ENCODE data around the gene ADPGK. TPM values are rescaled to one million over a fixed set of nuclear protein-coding genes. Genes with fewer than 3 reads are reported as not detected.

ADPGK gene
- polyA plus RNA-seq, 3 donors: 47.9 to 54.7 (median 51.0) TPM

- DNase-seq (ENCODE audit: low read depth in 3 of 3, low spot score in 2 of 3): no peak
Observed at GRCh38 chr15:72792431-72792830, 8.9 kb upstream of the ADPGK start.

- DNase-seq (ENCODE audit: low read depth in 3 of 3, low spot score in 2 of 3): no peak
Observed at GRCh38 chr15:72790302-72790910, 6.8 kb upstream of the ADPGK start.

- DNase-seq (ENCODE audit: low read depth in 3 of 3, low spot score in 2 of 3): no peak
Observed at GRCh38 chr15:72787526-72787925, 4.0 kb upstream of the ADPGK start.

- DNase-seq (ENCODE audit: low read depth in 3 of 3, low spot score in 2 of 3): no peak
Observed at GRCh38 chr15:72786676-72787345, 3.3 kb upstream of the ADPGK start.

GRCh38 chr15:72786242-72786641, 2.7 kb upstream of the ADPGK start:
- DNase-seq (ENCODE audit: low read depth in 3 of 3, low spot score in 2 of 3): no peak

GRCh38 chr15:72785841-72786240, 2.3 kb upstream of the ADPGK start:
- DNase-seq (ENCODE audit: low read depth in 3 of 3, low spot score in 2 of 3): no peak

- no peak for DNase-seq (ENCODE audit: low read depth in 3 of 3, low spot score in 2 of 3)
Observed at GRCh38 chr15:72785432-72785831, 1.9 kb upstream of the ADPGK start.

GRCh38 chr15:72784456-72784876, 908 bp upstream of the ADPGK start:
- DNase-seq (ENCODE audit: low read depth in 3 of 3, low spot score in 2 of 3): no peak

GRCh38 chr15:72783004-72783639, 436 bp downstream of the ADPGK start:
- peak in 1 of 3 donors; percentile 14 for DNase-seq (ENCODE audit: low read depth in 3 of 3, low spot score in 2 of 3)

- DNase-seq (ENCODE audit: low read depth in 3 of 3, low spot score in 2 of 3): no peak
Observed at GRCh38 chr15:72782274-72783003, 1.1 kb downstream of the ADPGK start.

GRCh38 chr15:72781631-72782030, 1.9 kb downstream of the ADPGK start:
- DNase-seq (ENCODE audit: low read depth in 3 of 3, low spot score in 2 of 3): no peak

- no peak for DNase-seq (ENCODE audit: low read depth in 3 of 3, low spot score in 2 of 3)
Observed at GRCh38 chr15:72778796-72779195, 4.8 kb downstream of the ADPGK start.

- DNase-seq (ENCODE audit: low read depth in 3 of 3, low spot score in 2 of 3): no peak
Observed at GRCh38 chr15:72774696-72775383, 8.7 kb downstream of the ADPGK start.

- DNase-seq (ENCODE audit: low read depth in 3 of 3, low spot score in 2 of 3): no peak
Observed at GRCh38 chr15:72771329-72771725, 12.2 kb downstream of the ADPGK start.

- no peak for DNase-seq (ENCODE audit: low read depth in 3 of 3, low spot score in 2 of 3)
Observed at GRCh38 chr15:72770673-72771328, 12.8 kb downstream of the ADPGK start.

GRCh38 chr15:72766780-72767179, 16.8 kb downstream of the ADPGK start:
- no peak for DNase-seq (ENCODE audit: low read depth in 3 of 3, low spot score in 2 of 3)

GRCh38 chr15:72766025-72766424, 17.5 kb downstream of the ADPGK start:
- no peak for DNase-seq (ENCODE audit: low read depth in 3 of 3, low spot score in 2 of 3)

GRCh38 chr15:72764656-72765055, 18.9 kb downstream of the ADPGK start:
- DNase-seq (ENCODE audit: low read depth in 3 of 3, low spot score in 2 of 3): no peak

- no peak for DNase-seq (ENCODE audit: low read depth in 3 of 3, low spot score in 2 of 3)
Observed at GRCh38 chr15:72760590-72761260, 22.8 kb downstream of the ADPGK start.

GRCh38 chr15:72758182-72758581, 25.4 kb downstream of the ADPGK start:
- DNase-seq (ENCODE audit: low read depth in 3 of 3, low spot score in 2 of 3): no peak

Measured in right renal cortex interstitium (tissue), 3 donors.